HK-2 (cell line): Measurements from ENCODE around the gene SLC29A1.

Source experiments
- DNase-seq: peaks from one replicate; pipeline ENCODE4 v3.0.0-alpha.2; 2018; ENCODE audit not compliant: unreplicated experiment

SLC29A1 gene

GRCh38 chr6:44237021-44237812, 13.8 kb downstream of the SLC29A1 start:
- peak; percentile 96 for DNase-seq

DNA sequence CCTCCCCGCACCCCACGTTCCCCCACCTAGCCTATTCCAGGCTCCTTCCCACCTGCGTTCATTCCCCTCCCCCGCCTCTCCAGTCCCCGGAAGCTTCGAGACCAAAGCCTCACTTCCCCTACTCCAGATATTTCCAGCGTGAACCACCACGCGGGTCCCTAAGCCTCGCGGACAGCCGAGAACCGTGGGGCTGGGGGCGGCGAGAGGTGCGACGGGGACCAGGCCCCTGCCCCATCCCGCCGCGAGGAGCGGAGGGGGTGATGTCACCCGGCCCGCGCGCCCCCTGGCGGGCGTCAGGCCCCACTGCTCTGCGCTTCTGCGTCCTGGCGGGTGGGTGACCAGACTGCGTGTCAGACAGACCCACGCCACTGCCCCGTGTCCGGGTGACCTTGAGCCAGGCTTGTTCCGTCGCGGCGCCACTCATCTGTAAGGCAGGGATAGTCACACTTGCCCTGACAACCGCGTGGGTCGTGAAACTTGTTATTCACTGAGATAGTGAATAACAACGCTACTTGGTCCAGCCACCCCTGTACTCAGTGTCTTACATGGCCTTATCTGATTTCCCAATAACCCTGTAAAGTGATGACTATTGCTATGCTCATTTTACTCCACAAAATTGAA, 14.5 kb downstream of the SLC29A1 start:
- DNase-seq = peak; percentile 83

DNA sequence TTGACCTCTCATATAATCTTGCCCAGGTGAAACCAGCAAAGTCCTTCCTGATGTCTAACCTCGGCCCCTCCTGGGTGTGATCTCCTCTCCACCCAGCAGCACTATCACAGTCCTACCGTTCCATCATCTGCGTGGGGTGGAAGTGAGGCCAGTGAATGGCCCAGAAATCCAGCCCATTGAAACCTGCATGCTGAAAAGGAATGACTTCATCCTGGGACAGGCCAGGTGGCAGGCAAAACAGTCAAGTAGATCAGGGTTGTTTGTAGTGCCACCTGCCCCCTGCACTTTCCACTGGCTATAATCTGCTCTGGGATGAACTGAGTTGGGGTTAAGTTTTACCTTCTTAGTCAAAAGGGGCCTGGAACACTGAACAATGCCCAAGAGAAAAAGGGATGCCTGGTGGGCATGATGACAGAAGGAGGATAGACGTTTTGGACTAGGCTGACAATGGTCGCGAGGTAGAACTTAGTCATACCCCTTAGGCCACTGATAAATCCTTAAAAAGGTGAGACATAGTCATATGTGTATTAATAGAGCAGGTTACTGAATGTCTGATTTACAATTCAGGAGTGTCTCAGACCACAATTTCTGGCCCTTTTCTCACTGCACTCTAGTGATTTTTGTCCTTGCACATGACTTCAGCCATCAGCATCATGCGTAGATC, 15.4 kb downstream of the SLC29A1 start:
- DNase-seq = no peak

DNA sequence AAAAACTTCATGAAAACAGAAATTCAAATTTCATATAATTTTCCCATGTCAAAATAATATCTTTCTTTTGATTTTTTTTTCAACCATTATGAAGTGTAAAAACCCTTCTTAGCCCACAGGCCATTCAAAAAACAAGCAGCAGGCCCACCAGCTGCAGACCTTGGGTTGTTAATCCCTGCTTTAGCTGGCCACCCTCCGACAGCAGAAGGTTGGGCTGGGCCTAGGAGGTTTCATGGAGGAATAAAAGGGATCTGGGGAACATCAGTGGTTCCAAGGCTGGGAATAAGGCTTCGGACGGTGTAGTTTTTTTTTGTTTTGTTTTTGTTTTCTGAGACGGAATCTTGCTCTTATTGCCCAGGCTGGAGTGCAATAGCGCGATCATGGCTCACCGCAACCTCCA, 19.9 kb downstream of the SLC29A1 start:
- DNase-seq = no peak

- DNase-seq = no peak
These were observed 22.1 kb downstream of the SLC29A1 start for GRCh38 chr6:44245391-44245911.

DNA sequence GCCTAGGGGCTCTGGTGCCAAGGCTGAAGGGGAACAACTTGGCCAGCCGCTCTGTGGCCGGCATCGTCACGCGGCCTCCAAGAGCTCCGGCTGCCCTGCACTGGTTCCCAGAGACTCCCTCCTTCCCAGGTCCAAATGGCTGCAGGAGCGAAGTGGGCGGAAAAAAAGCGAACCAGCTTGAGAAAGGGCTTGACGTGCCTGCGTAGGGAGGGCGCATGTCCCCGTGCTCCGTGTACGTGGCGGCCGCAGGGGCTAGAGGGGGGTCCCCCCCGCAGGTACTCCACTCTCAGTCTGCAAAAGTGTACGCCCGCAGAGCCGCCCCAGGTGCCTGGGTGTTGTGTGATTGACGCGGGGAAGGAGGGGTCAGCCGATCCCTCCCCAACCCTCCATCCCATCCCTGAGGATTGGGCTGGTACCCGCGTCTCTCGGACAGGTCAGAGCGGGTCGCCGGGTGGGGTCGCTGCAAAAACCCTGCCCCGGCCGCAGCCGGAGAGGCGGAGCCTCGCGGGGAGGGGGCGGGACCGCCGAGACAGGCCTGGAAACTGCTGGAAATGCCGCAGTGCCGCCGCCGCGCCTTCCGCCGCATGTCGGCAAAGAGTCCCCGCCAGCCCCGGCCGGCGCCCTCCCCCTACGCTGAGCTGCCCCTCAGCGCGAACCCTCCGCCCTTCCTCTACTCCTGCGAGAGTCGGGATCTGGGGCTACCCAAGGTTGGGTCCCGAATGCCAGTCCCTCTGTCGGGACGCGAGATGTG, 22.7 kb downstream of the SLC29A1 start:
- peak; percentile 88 for DNase-seq

DNA sequence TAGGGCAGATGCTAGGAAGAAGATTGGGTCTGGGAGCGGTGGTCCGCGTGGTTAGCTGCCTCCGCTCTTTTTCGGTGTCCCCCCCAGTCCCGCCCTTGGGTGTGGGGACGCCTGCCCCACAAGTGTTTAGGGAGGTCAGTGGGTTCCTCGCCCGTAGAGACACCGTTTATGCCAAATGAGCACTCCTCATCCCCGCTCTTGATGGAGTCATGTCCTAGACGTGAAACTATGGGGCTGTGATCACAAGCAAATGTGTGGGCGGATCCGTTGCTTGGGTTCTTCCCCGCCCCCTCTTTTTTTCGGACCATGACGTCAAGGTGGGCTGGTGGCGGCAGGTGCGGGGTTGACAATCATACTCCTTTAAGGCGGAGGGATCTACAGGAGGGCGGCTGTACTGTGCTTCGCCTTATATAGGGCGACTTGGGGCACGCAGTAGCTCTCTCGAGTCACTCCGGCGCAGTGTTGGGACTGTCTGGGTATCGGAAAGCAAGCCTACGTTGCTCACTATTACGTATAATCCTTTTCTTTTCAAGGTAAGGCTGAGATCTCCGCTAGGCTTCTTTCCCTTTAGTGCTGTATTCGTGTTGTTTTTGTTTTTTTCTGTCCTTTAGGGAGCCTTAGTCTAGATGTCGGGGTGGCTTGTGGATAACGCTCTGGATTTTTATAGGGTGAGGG, 23.4 kb downstream of the SLC29A1 start, which contains the start of gene HSP90AB1:
TSS of gene HSP90AB1 (plus strand) at position 439 of the 675 bp plus-strand sequence. CDS start 1,529 bp downstream, outside the sequence.
- DNase-seq = peak; percentile 95

GRCh38 chr6:44247338-44248302, 24.2 kb downstream of the SLC29A1 start:
- DNase-seq = peak; percentile 65

DNA sequence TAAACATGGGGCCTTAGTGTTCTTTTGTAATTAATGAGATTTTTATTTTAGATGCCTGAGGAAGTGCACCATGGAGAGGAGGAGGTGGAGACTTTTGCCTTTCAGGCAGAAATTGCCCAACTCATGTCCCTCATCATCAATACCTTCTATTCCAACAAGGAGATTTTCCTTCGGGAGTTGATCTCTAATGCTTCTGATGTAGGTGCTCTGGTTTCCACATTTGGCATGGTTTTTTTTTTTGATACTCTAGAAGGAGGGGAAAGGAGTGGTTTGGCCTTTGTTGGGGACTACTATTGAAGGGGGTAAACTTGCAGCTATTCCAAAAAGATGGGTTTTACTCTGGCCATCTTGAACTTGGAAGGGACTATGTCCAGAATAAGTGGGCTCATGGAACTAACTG, 25.2 kb downstream of the SLC29A1 start:
- DNase-seq = no peak

DNA sequence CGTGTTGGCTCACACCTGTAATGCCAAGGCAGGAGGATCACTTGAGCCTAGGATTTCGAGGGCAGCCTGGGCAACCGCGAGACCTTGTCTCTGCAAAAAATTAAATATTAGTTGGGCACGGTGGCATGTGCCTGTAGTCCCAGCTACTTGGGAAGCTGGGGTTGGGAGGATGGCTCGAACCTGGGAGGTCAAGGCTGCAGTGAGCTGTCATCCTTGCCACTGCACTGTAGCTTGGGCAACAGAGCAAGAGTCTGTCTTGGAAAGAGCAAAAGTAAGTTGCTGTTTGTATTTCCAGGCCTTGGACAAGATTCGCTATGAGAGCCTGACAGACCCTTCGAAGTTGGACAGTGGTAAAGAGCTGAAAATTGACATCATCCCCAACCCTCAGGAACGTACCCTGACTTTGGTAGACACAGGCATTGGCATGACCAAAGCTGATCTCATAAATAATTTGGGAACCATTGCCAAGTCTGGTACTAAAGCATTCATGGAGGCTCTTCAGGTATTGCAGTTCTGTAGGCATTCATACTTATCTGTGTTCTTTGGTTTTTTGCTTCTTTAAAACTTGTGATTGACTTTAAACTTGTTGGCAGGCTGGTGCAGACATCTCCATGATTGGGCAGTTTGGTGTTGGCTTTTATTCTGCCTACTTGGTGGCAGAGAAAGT, 25.8 kb downstream of the SLC29A1 start:
- no peak for DNase-seq

DNA sequence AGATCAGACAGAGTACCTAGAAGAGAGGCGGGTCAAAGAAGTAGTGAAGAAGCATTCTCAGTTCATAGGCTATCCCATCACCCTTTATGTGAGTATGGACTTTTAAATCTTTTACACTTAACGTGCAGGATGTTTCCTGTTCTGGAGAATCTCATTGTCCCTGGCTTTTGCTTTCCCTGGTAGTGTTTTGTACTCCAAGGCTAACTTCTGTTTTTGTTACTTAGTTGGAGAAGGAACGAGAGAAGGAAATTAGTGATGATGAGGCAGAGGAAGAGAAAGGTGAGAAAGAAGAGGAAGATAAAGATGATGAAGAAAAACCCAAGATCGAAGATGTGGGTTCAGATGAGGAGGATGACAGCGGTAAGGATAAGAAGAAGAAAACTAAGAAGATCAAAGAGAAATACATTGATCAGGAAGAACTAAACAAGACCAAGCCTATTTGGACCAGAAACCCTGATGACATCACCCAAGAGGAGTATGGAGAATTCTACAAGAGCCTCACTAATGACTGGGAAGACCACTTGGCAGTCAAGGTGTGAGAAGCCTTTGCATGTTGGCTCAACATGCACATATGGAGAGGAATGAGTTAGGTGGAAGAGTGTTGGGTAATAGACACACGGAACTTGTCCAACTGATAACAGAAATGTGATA, 26.8 kb downstream of the SLC29A1 start:
- DNase-seq = no peak

- no peak for DNase-seq
These were observed 27.3 kb downstream of the SLC29A1 start for GRCh38 chr6:44250718-44251123.

- DNase-seq = no peak
These were observed 28.5 kb downstream of the SLC29A1 start for GRCh38 chr6:44251576-44252524.

DNA sequence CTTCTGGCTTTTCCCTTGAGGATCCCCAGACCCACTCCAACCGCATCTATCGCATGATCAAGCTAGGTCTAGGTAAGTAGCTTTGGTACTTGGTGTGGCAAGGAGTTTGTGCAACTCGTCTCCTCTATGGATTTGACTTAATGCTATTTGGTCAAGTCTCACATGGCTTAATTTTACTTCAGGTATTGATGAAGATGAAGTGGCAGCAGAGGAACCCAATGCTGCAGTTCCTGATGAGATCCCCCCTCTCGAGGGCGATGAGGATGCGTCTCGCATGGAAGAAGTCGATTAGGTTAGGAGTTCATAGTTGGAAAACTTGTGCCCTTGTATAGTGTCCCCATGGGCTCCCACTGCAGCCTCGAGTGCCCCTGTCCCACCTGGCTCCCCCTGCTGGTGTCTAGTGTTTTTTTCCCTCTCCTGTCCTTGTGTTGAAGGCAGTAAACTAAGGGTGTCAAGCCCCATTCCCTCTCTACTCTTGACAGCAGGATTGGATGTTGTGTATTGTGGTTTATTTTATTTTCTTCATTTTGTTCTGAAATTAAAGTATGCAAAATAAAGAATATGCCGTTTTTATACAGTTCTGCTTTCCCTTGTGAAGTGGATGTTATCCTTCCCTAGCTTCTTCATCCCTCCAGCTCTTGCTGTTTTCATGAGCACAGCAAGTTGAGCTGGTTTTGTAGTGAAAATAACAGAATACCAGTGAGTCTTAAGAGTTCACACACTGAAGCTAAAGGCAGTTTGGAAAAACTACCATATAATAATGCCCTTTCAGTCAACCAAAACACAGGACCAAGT, 30.1 kb downstream of the SLC29A1 start:
- DNase-seq = peak; percentile 63

GRCh38 chr6:44254191-44255104, 31.1 kb downstream of the SLC29A1 start:
- peak; percentile 57 for DNase-seq
